ENCODE results near the gene RCSD1. TPM values are rescaled to one million over a fixed set of nuclear protein-coding genes. Genes with fewer than 3 reads are reported as not detected.

The RCSD1 gene
- polyA plus RNA-seq, 3 donors = 116 to 218 (median 216) TPM

DNA sequence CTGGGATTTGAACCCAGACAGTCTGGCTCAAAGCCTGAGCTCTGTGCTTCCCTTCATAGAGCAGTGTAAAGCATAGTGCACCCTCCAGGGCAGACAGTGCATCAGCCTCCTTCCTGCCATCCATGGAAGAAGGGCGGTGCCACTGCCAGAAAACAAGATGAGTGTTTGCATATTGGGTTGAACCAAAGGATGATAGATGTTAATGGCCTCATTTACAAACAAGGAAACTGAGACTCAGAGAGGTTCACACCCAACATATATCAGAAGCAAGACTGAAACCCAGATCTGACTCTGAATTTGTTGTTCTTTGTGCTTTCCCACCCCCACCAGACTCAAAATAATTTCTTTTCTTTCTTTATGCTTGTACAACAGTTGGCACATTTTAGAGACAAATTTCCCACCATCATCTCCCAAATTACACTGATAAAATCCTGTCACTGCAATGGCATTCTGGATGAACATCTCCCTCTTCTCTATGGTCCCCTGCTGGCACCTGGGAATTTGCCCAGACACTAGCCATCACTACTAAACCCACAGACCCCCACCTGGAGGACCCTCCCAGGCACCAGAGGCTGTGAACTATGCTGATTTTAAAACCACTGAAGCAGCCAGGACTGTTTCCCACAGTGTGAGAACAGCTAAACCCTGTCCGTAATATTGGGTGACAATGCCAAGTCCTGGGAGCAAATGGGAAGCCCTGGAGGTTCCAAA lies 46.3 kb downstream of the RCSD1 start:
- intact Hi-C loops (cut with micrococcal nuclease) = no loop called here
- no peak overlapping the region for H3K4me2 ChIP-seq (replicated peaks; ENCODE audit: extremely low read depth, low read length, poor library complexity, severe bottlenecking)

More for the DNA sequence above, 46.3 kb downstream of the RCSD1 start:
- TF ChIP-seq CTCF (IDR thresholded peaks at IDR 0.05) = no peak
- Histone ChIP-seq H3K79me2 (ENCODE audit: insufficient read depth, low read length) (peaks cover 100% of the 10 kb centered on the region), H3K27ac (ENCODE audit: low read depth in 1 of 2, low read length in 2 of 2) (peak overlapping the region in 1 of 2 donors; percentile 82), H3K9ac (ENCODE audit: insufficient read depth, low read length, poor library complexity, severe bottlenecking) (no peak overlapping the region), H4K20me1 (ENCODE audit: insufficient read depth, low read length) (peaks cover 100% of the 10 kb centered on the region), H3K9me3 (replicated peaks in 1 of 2; ENCODE audit: control insufficient read depth in 1 of 2, insufficient read depth in 1 of 2, low read length in 2 of 2) (no peaks in the 10 kb centered on the region), H3K36me3 (replicated peaks in 1 of 2; ENCODE audit: control insufficient read depth in 1 of 2, insufficient read depth in 2 of 2, low read length in 2 of 2) (peaks cover 74 to 100% of the 10 kb centered on the region in 2 donors), H3K4me3 (replicated peaks in 1 of 3; ENCODE audit: low read depth in 2 of 3, low read length in 3 of 3) (no peak overlapping the region), H3K4me1 (ENCODE audit: control insufficient read depth in 1 of 2, insufficient read depth in 2 of 2, low read length in 2 of 2) (peaks cover 28 to 41% of the 10 kb centered on the region in 2 donors), H2AFZ (ENCODE audit: insufficient read depth, low read depth, low read length, poor library complexity, severe bottlenecking) (no peak overlapping the region), H3K27me3 (ENCODE audit: control insufficient read depth in 2 of 2, insufficient read depth in 2 of 2, low read length in 2 of 2) (no peaks in the 10 kb centered on the region)
- no peaks in the 10 kb centered on the region for H3K27me3 Mint-ChIP-seq (ENCODE audit: low read depth in 3 of 3)
- peak overlapping the region in 5 of 7 donors; percentile 36 to 83 (median 62) for H3K27ac Mint-ChIP-seq
- H3K9me3 Mint-ChIP-seq = no peaks in the 10 kb centered on the region
- no peak for DNase-seq
- H3K4me3 Mint-ChIP-seq = no peak overlapping the region
- peaks cover 47% of the 10 kb centered on the region for H3K4me1 Mint-ChIP-seq
- WGBS (ENCODE audit: insufficient coverage) = 100% methylated on average over 1 of the region's 2 CpGs
- peaks cover 0 to 50% of the 10 kb centered on the region in 2 donors for H3K36me3 Mint-ChIP-seq

Measured in CD14-positive monocyte (primary cell).